Liver (tissue), 9 donors: Measurements from ENCODE around the gene COG4. TPM values are rescaled to one million over a fixed set of nuclear protein-coding genes. Genes with fewer than 3 reads are reported as not detected.
A peak's percentile ranks its signal among the peaks of the same experiment; 100 is the strongest.

Source experiments
- DNase-seq: peaks from one replicate; pipeline ENCODE4 v3.0.0-alpha.2; 2017; ENCODE audit warnings: low spot score
- H3K27ac ChIP-seq, 2 donors: one replicate each; pipeline ENCODE4 v1.7.0; 2013; ENCODE audit warnings: inconsistent platforms in 2 of 2, low read length in 2 of 2, control low read depth in 1 of 2, low read depth in 1 of 2, mild to moderate bottlenecking in 1 of 2
- H3K27me3 ChIP-seq, 4 donors: one replicate each; pipeline versions ENCODE4 v1.6.1 to v1.7.0; 2013; ENCODE audit warnings: low read length in 3 of 4, inconsistent platforms in 1 of 4, mild to moderate bottlenecking in 1 of 4, moderate library complexity in 1 of 4; ENCODE audit not compliant: control insufficient read depth in 4 of 4, insufficient read depth in 4 of 4
- H3K36me3 ChIP-seq, 4 donors: one replicate each; pipeline versions ENCODE4 v1.6.1 to v1.7.0; 2013; ENCODE audit warnings: low read length in 3 of 4, mild to moderate bottlenecking in 3 of 4, low read depth in 1 of 4, moderate library complexity in 1 of 4; ENCODE audit not compliant: control insufficient read depth in 4 of 4, insufficient read depth in 3 of 4
- H3K4me1 ChIP-seq, 4 donors: one replicate each; pipeline versions ENCODE4 v1.6.1 to v1.7.0; 2013; ENCODE audit warnings: low read length in 3 of 4, mild to moderate bottlenecking in 3 of 4, moderate library complexity in 1 of 4; ENCODE audit not compliant: control insufficient read depth in 4 of 4, insufficient read depth in 4 of 4
- H3K4me3 ChIP-seq, 3 donors: one replicate each; pipeline versions ENCODE4 v1.6.1 to v1.7.0; 2013; ENCODE audit warnings: low read length in 3 of 3, control low read depth in 1 of 3, low read depth in 1 of 3, mild to moderate bottlenecking in 1 of 3
- H3K9ac ChIP-seq, 2 donors: one replicate each; pipeline ENCODE4 v1.7.0; 2013; ENCODE audit warnings: low read length in 2 of 2, mild to moderate bottlenecking in 2 of 2, moderate library complexity in 2 of 2, control low read depth in 1 of 2, low read depth in 1 of 2
- H3K9me3 ChIP-seq, 4 donors: one replicate each; pipeline versions ENCODE4 v1.6.1 to v1.7.0; 2013; ENCODE audit warnings: low read length in 3 of 4; ENCODE audit not compliant: control insufficient read depth in 4 of 4
- ATF3 ChIP-seq: IDR thresholded peaks from 2 replicates; pipeline ENCODE4 v1.6.1; 2016; ENCODE audit warnings: antibody characterized with exemption
- CTCF ChIP-seq: fragments of 150-350 bp; IDR thresholded peaks from 2 replicates; pipeline ENCODE4 v1.5.1; 2017; ENCODE audit warnings: improper control_type of control experiment, low read depth, low read length; ENCODE audit not compliant: missing input control
- EGR1 ChIP-seq, 2 donors: IDR thresholded peaks; 2 replicates each; pipeline ENCODE4 v1.6.1; 2016 to 2018; ENCODE audit warnings: antibody characterized with exemption in 2 of 2, low read depth in 2 of 2
- FOXA1 ChIP-seq: IDR thresholded peaks from 2 replicates; pipeline ENCODE4 v1.6.1; 2016; ENCODE audit warnings: antibody characterized with exemption
- FOXA2 ChIP-seq: IDR thresholded peaks from 2 replicates; pipeline ENCODE4 v1.6.1; 2016; ENCODE audit warnings: antibody characterized with exemption
- GABPA ChIP-seq, 2 donors: IDR thresholded peaks in 1 of 2; conservative IDR thresholded peaks in 1 of 2; 2 replicates each; pipeline ENCODE4 v1.6.1; 2016; ENCODE audit warnings: antibody characterized with exemption in 2 of 2, mild to moderate bottlenecking in 1 of 2, moderate library complexity in 1 of 2
- HNF4A ChIP-seq, 2 donors: conservative IDR thresholded peaks; 2 replicates each; pipeline ENCODE4 v1.6.1; 2016; ENCODE audit warnings: antibody characterized with exemption in 2 of 2, mild to moderate bottlenecking in 2 of 2
- HNF4G ChIP-seq: IDR thresholded peaks from 2 replicates; pipeline ENCODE4 v1.6.1; 2016; ENCODE audit warnings: antibody characterized with exemption
- JUND ChIP-seq, 2 donors: IDR thresholded peaks; 2 replicates each; pipeline ENCODE4 v1.6.1; 2016; ENCODE audit warnings: antibody characterized with exemption in 2 of 2
- NR2F2 ChIP-seq: IDR thresholded peaks from 2 replicates; pipeline ENCODE4 v1.6.1; 2016; ENCODE audit warnings: antibody characterized with exemption
- RAD21 ChIP-seq, 2 donors: IDR thresholded peaks; 2 replicates each; pipeline ENCODE4 v1.6.1; 2016; ENCODE audit warnings: antibody characterized with exemption in 2 of 2, mild to moderate bottlenecking in 2 of 2
- REST ChIP-seq: IDR thresholded peaks from 2 replicates; pipeline ENCODE4 v1.6.1; 2016; ENCODE audit warnings: antibody characterized with exemption, mild to moderate bottlenecking
- RXRA ChIP-seq, 2 donors: IDR thresholded peaks; 2 replicates each; pipeline ENCODE4 v1.6.1; 2017 to 2018; ENCODE audit warnings: antibody characterized with exemption in 2 of 2, mild to moderate bottlenecking in 1 of 2
- SP1 ChIP-seq: IDR thresholded peaks from 2 replicates; pipeline ENCODE4 v1.6.1; 2018; ENCODE audit warnings: antibody characterized with exemption, mild to moderate bottlenecking
- TAF1 ChIP-seq: conservative IDR thresholded peaks from 2 replicates; pipeline ENCODE4 v1.6.1; 2016; ENCODE audit warnings: antibody characterized with exemption, mild to moderate bottlenecking
- YY1 ChIP-seq: IDR thresholded peaks from 2 replicates; pipeline ENCODE4 v1.6.1; 2016; ENCODE audit warnings: antibody characterized with exemption, mild to moderate bottlenecking
- ZBTB33 ChIP-seq: IDR thresholded peaks from 2 replicates; pipeline ENCODE4 v1.6.1; 2016; ENCODE audit warnings: antibody characterized with exemption
- WGBS: extraction: QIAGEN DNeasy Blood & Tissue Kit; methylation state at CpG from one replicate; pipeline ENCODE4 v1.1.7; 2013; 5-methylcytosine and 5-hydroxymethylcytosine counted together
- polyA plus RNA-seq, 2 donors: library from polyadenylated mRNA; stranded (reverse) in 1 of 2; unstranded in 1 of 2; fragments of 200-250 nt in 1 of 2; fragments of >200 nt in 1 of 2; fragmentation: Nextera tagmentation in 1 of 2; extraction: Ambion mirVana in 1 of 2; gene quantifications; one replicate each; pipeline versions ENCODE4 v1.2.1 to v1.2.3, GENCODE V29; 2013 to 2015
- total RNA-seq, 2 donors: library from RNA; depleted of rRNA; stranded (reverse); fragments of >200 nt; gene quantifications; one replicate each; pipeline ENCODE4 v1.2.3, GENCODE V29; 2014
- TF ChIP-seq, protein P1 (sequence below): IDR thresholded peaks from 2 replicates; pipeline ENCODE4 v1.6.1; 2016; ENCODE audit warnings: antibody characterized with exemption
- donor health status: healthy.
- donor health status: healthy.
- donor health status: healthy.
- donor health status: healthy.
- donor health status: healthy.

COG4 gene
- total and polyA plus RNA-seq, 4 donors, result 15.3 to 59.5 (median 27.2) TPM

DNA sequence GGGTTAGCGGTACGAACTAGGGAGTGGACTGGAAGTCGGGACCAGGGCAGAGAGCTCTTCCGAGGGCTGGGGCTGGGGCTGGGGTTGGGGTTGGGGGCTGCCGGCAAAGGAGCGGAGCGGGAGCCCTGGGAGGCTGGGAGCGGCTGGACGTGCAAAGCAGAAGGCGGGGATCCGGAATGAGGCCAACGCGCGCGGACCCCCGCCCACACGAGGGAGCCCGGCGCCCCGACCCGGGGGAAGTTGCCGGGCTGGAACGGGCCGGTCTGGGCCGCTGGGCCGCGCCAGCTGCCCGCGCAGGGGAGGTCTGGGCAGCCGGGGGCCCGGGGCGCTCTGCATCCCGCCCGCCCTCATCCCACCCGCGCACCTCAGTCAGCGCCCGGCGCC is 84.8 kb downstream of the COG4 start (continued):
- no peak for TF ChIP-seq HNF4G
- no peak for TF ChIP-seq ZBTB33
- no peak for TF ChIP-seq HNF4A (conservative IDR thresholded peaks at IDR 0.05)

GRCh38 chr16:70437582-70438557 is 85.5 kb downstream of the COG4 start:
- TF ChIP-seq ZBTB33 (no peak), YY1 (no peak), FOXA1 (no peak), ATF3 (no peak), GABPA (IDR thresholded peaks at IDR 0.05 in 1 of 2, conservative IDR thresholded peaks at IDR 0.05 in 1 of 2) (no peak), TAF1 (no peak), EGR1 (IDR thresholded peaks at IDR 0.05; ENCODE audit: low read depth in 2 of 2) (no peak), HNF4A (conservative IDR thresholded peaks at IDR 0.05) (no peak), JUND (IDR thresholded peaks at IDR 0.05) (no peak), FOXA2 (no peak), RXRA (IDR thresholded peaks at IDR 0.05) (no peak), REST (no peak), HNF4G (no peak), RAD21 (IDR thresholded peaks at IDR 0.05) (no peak), CTCF (no peak), NR2F2 (no peak), SP1 (no peak)
- TF ChIP-seq, protein P1, sequence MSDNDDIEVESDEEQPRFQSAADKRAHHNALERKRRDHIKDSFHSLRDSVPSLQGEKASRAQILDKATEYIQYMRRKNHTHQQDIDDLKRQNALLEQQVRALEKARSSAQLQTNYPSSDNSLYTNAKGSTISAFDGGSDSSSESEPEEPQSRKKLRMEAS, result no peak
- H3K9ac ChIP-seq, result peak overlapping the region in 1 of 2 donors; percentile 63
- no peaks in the 10 kb centered on the region for H3K27me3 ChIP-seq
- WGBS, result 36% methylated on average over 22 of the region's 22 CpGs
- no peaks in the 10 kb centered on the region for H3K36me3 ChIP-seq
- H3K4me1 ChIP-seq, result peaks cover 13 to 28% (median 19%) of the 10 kb centered on the region in 4 donors
- peak; percentile 47 for DNase-seq
- H3K9me3 ChIP-seq, result no peaks in the 10 kb centered on the region
- peak overlapping the region; percentile 43 to 90 (median 76) for H3K4me3 ChIP-seq
- peak overlapping the region; percentile 5 to 59 for H3K27ac ChIP-seq
